ENCODE data around the gene SPN.

GRCh38 chr16:29650771-29651170, 12.3 kb upstream of the SPN start:
- TF ChIP-seq CTCF (IDR thresholded peaks at IDR 0.05; ENCODE audit: insufficient read depth, low read length): no peak
- TF ChIP-seq POLR2AphosphoS5 (IDR thresholded peaks at IDR 0.05; ENCODE audit: low read depth): no peak
- no peak for TF ChIP-seq REST (IDR thresholded peaks at IDR 0.05; ENCODE audit: insufficient replicate concordance, low read depth)
- TF ChIP-seq SPI1 (IDR thresholded peaks at IDR 0.05; ENCODE audit: borderline replicate concordance, low read depth): no peak
